Endothelial cell of umbilical vein (primary cell): ENCODE data around the gene SH3TC2. TPM values are rescaled to one million over a fixed set of nuclear protein-coding genes. Genes with fewer than 3 reads are reported as not detected.

Experiments
- BruUV-seq: library from RNA; stranded (reverse); fragments of 400-500 nt; replicated peaks from 2 replicates; lab custom pipeline; 2021; lab: Mats Ljungman, UMichigan
- CTCF ChIA-PET: fragments of 300-600, 350-600 bp; sonication (Branson Sonifier 250); formaldehyde crosslinking; loops from one replicate; lab custom pipeline; 2021; ENCODE audit warnings: antibody characterized with exemption, inconsistent platforms; lab: Charles Lee
- POLR2A ChIA-PET: fragments of 300-600, 350-600 bp; sonication (Branson Sonifier 250); formaldehyde crosslinking; loops from one replicate; lab custom pipeline; 2021; ENCODE audit warnings: antibody characterized with exemption, inconsistent platforms; lab: Charles Lee
- DNase-seq: peaks from one replicate; pipeline ENCODE4 v3.0.0-alpha.2; 2011; ENCODE audit warnings: low read depth, low spot score
- FAIRE-seq: peaks from 2 replicates; lab custom pipeline; 2011; peaks lifted over from hg19 to GRCh38; lab: Jason Lieb, UNC
- H2AFZ ChIP-seq: 2 replicates; pipeline ENCODE4 v1.6.0; 2012; ENCODE audit warnings: low read depth, low read length, control low read depth, inconsistent platforms
- H3K27ac ChIP-seq: 2 replicates; pipeline ENCODE4 v1.5.1; 2011; ENCODE audit warnings: low read depth, mild to moderate bottlenecking, control low read depth, low read length, moderate library complexity; ENCODE audit not compliant: insufficient read depth
- H3K27me3 ChIP-seq, 2 experiments: 2 replicates each; pipeline versions ENCODE4 v1.6.0 to v1.6.1; 2011; ENCODE audit warnings: low read length in 2 of 2, mixed read lengths in 1 of 2; ENCODE audit not compliant: control insufficient read depth in 2 of 2, insufficient read depth in 2 of 2
- H3K36me3 ChIP-seq, 2 experiments: 2 replicates in 1 of 2; 3 replicates in 1 of 2; pipeline ENCODE4 v1.5.1; 2011; ENCODE audit warnings: low read length in 2 of 2, mild to moderate bottlenecking in 1 of 2, moderate library complexity in 1 of 2; ENCODE audit not compliant: control insufficient read depth in 2 of 2, insufficient read depth in 2 of 2; ENCODE audit errors: extremely low read depth in 1 of 2
- H3K4me1 ChIP-seq: 3 replicates; pipeline ENCODE4 v1.5.1; 2011; ENCODE audit warnings: mild to moderate bottlenecking, low read length; ENCODE audit not compliant: control insufficient read depth, insufficient read depth; ENCODE audit errors: extremely low read depth
- H3K4me2 ChIP-seq: 2 replicates; pipeline ENCODE4 v1.6.1; 2011; ENCODE audit warnings: low read length, control low read depth, mixed read lengths; ENCODE audit not compliant: insufficient read depth
- H3K4me3 ChIP-seq, 3 experiments: fragments of 200-600 bp in 1 of 3; sonication (generic), shearing (Covaris generic) in 1 of 3; replicated peaks in 1 of 3; 2 replicates each; pipeline ENCODE4 v1.5.1; 2011 to 2016; ENCODE audit warnings: control low read depth in 3 of 3, low read length in 3 of 3, mild to moderate bottlenecking in 2 of 3, inconsistent platforms in 1 of 3, low read depth in 1 of 3, moderate library complexity in 1 of 3; ENCODE audit not compliant: insufficient read depth in 1 of 3
- H3K79me2 ChIP-seq: 2 replicates; pipeline ENCODE4 v1.6.0; 2012; ENCODE audit warnings: low read length, inconsistent platforms; ENCODE audit not compliant: control insufficient read depth, insufficient read depth
- H3K9ac ChIP-seq: replicated peaks from 2 replicates; pipeline ENCODE3; 2011; ENCODE audit warnings: low read length, control low read depth; ENCODE audit not compliant: insufficient read depth; ENCODE audit errors: extremely low read depth
- H3K9me1 ChIP-seq: replicated peaks from 3 replicates; pipeline ENCODE4 v1.6.0; 2011; ENCODE audit warnings: mild to moderate bottlenecking, low read length; ENCODE audit not compliant: control insufficient read depth, insufficient read depth; ENCODE audit errors: extremely low read depth
- H3K9me3 ChIP-seq: replicated peaks from 2 replicates; pipeline ENCODE4 v1.5.1; 2012; ENCODE audit warnings: low read length, inconsistent platforms; ENCODE audit not compliant: control insufficient read depth, insufficient read depth
- H4K20me1 ChIP-seq: replicated peaks from 2 replicates; pipeline ENCODE3; 2011; ENCODE audit warnings: mild to moderate bottlenecking, low read length; ENCODE audit not compliant: control insufficient read depth, insufficient read depth; ENCODE audit errors: extremely low read depth
- EZH2 ChIP-seq: IDR thresholded peaks from 2 replicates; pipeline ENCODE4 v1.6.1; 2012; ENCODE audit warnings: borderline replicate concordance, low read depth, mild to moderate bottlenecking, moderate library complexity, low read length, inconsistent platforms; ENCODE audit not compliant: severe bottlenecking
- FOS ChIP-seq: IDR thresholded peaks from 2 replicates; pipeline ENCODE4 v1.6.1; 2011; ENCODE audit warnings: mild to moderate bottlenecking, low read length, moderate library complexity, borderline replicate concordance; ENCODE audit not compliant: insufficient read depth
- GATA2 ChIP-seq: IDR thresholded peaks from 2 replicates; pipeline ENCODE4 v1.7.0; 2011; ENCODE audit warnings: low read depth, mild to moderate bottlenecking, moderate library complexity, mixed read lengths, low read length; ENCODE audit not compliant: insufficient read length, insufficient read depth
- JUN ChIP-seq: IDR thresholded peaks from 2 replicates; pipeline ENCODE4 v1.6.1; 2011; ENCODE audit warnings: borderline replicate concordance, low read depth; ENCODE audit not compliant: insufficient read length, insufficient read depth
- MYC ChIP-seq: IDR thresholded peaks from one replicate; pipeline ENCODE4 v1.6.1; 2011; ENCODE audit warnings: mild to moderate bottlenecking, low read depth, low read length
- POLR2A ChIP-seq: IDR thresholded peaks from 2 replicates; pipeline ENCODE4 v1.6.1; 2012; ENCODE audit warnings: low read depth, mild to moderate bottlenecking, control low read depth, low read length
- POLR2AphosphoS5 ChIP-seq: IDR thresholded peaks from 2 replicates; pipeline ENCODE4 v1.6.1; 2012; ENCODE audit warnings: low read depth, mild to moderate bottlenecking, control low read depth, low read length, moderate library complexity; ENCODE audit not compliant: insufficient read depth
- dilution Hi-C: fragments of 300-500 bp; cut with MboI; formaldehyde crosslinking; loops from one replicate; pipeline ENCODE4 v1.15.0; 2019; ENCODE audit warnings: low sequenced_read_pairs; ENCODE audit not compliant: extremely low pct_ligation_motif_present
- intact Hi-C: fragments of 100-400 bp; cut with micrococcal nuclease; formaldehyde crosslinking; loops from one replicate; pipeline ENCODE4 v1.10.0; 2022
- polyA plus RNA-seq, 4 experiments: library from polyadenylated mRNA; depleted of rRNA in 3 of 4; stranded (reverse) in 3 of 4; unstranded in 1 of 4; fragments of >200 nt; gene quantifications; 2 replicates each; pipeline versions ENCODE4 v1.2.1 to v1.2.3, GENCODE V29; 2011 to 2012; ENCODE audit warnings: missing spikeins in 1 of 4
- total RNA-seq: library from RNA; stranded (reverse); gene quantifications from 2 replicates; pipeline ENCODE4 v1.2.3, GENCODE V29; 2021
- TF ChIP-seq, protein P1 (sequence below), 2 donors: IDR thresholded peaks; 1 replicate in 1 of 2; 2 replicates in 1 of 2; pipeline ENCODE4 v1.5.1; 2011; ENCODE audit warnings: low read length in 2 of 2, mild to moderate bottlenecking in 2 of 2, moderate library complexity in 2 of 2, control low read depth in 1 of 2, inconsistent platforms in 1 of 2, low read depth in 1 of 2; ENCODE audit not compliant: insufficient read depth in 1 of 2; ENCODE audit errors: extremely low read depth in 1 of 2
- TF ChIP-seq, protein P2 (sequence below): IDR thresholded peaks from 2 replicates; pipeline ENCODE4 v1.6.1; 2011; ENCODE audit not compliant: insufficient read depth, insufficient read length

The SH3TC2 gene
- total and polyA plus RNA-seq, 2 donors (not counting 3 experiments of a cell fraction or from before 2014, with no cell fraction given), result 0.91 to 4.3 TPM

DNA sequence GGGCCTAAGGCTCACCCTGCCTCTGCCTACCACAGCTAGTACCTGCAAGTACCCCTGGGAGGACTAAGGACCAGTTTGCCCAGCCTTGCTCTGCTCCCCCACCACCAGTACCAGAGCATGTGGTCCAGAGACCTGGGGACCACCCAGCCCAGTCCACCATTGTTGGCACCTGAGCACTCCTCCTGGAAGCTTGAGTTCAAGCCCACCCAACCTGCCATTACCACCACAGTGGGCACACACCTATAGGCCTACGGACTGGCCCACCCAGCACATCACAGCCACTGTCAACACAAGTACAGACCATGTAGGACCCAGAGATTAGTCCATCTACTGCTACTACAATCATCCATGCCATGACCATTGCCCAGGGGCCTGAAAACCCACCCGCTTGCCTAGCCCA is 30.8 kb upstream of the SH3TC2 start:
- Histone ChIP-seq H2AFZ (no peak overlapping the region), H3K9ac (no peak overlapping the region), H3K4me1 (no peaks in the 10 kb centered on the region), H3K4me3 (no peak overlapping the region), H3K27ac (no peak overlapping the region), H3K27me3 (no peaks in the 10 kb centered on the region), H3K36me3 (no peaks in the 10 kb centered on the region), H3K9me3 (no peaks in the 10 kb centered on the region), H4K20me1 (no peaks in the 10 kb centered on the region), H3K79me2 (no peaks in the 10 kb centered on the region), H3K4me2 (no peak overlapping the region), H3K9me1 (no peaks in the 10 kb centered on the region)
- intact Hi-C loops, result no loop called here
- DNase-seq, result no peak
- FAIRE-seq, result no peak
- dilution Hi-C loops, result no loop called here
- ChIA-PET CTCF (no interaction called here), POLR2A (no interaction called here)
- TF ChIP-seq MYC (no peak), GATA2 (no peak), FOS (no peak), JUN (no peak), POLR2AphosphoS5 (no peak), POLR2A (no peak), EZH2 (no peak)
- TF ChIP-seq, protein P1, sequence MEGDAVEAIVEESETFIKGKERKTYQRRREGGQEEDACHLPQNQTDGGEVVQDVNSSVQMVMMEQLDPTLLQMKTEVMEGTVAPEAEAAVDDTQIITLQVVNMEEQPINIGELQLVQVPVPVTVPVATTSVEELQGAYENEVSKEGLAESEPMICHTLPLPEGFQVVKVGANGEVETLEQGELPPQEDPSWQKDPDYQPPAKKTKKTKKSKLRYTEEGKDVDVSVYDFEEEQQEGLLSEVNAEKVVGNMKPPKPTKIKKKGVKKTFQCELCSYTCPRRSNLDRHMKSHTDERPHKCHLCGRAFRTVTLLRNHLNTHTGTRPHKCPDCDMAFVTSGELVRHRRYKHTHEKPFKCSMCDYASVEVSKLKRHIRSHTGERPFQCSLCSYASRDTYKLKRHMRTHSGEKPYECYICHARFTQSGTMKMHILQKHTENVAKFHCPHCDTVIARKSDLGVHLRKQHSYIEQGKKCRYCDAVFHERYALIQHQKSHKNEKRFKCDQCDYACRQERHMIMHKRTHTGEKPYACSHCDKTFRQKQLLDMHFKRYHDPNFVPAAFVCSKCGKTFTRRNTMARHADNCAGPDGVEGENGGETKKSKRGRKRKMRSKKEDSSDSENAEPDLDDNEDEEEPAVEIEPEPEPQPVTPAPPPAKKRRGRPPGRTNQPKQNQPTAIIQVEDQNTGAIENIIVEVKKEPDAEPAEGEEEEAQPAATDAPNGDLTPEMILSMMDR (IDR thresholded peaks at IDR 0.05; ENCODE audit: extremely low read depth in 1 of 2, insufficient read depth in 1 of 2, low read depth in 1 of 2, low read length in 2 of 2), result no peak
- TF ChIP-seq, protein P2, sequence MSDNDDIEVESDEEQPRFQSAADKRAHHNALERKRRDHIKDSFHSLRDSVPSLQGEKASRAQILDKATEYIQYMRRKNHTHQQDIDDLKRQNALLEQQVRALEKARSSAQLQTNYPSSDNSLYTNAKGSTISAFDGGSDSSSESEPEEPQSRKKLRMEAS, result no peak
- no TSS peak for BruUV-seq
